Endodermal cell (in vitro differentiated cells): ENCODE measurements around the gene SLC25A23. TPM values are rescaled to one million over a fixed set of nuclear protein-coding genes. Genes with fewer than 3 reads are reported as not detected.

Experiments
- DNase-seq: peaks from one replicate; pipeline ENCODE4 v3.0.0-alpha.2; 2017
- H3K27ac ChIP-seq: 2 replicates; pipeline ENCODE4 v1.5.1; 2013; ENCODE audit warnings: mild to moderate bottlenecking, low read depth, low read length, moderate library complexity
- H3K27me3 ChIP-seq: 2 replicates; pipeline ENCODE4 v1.6.1; 2013; ENCODE audit warnings: mild to moderate bottlenecking, low read length, moderate library complexity; ENCODE audit not compliant: insufficient read depth, control insufficient read depth, poor library complexity, severe bottlenecking
- H3K36me3 ChIP-seq: 2 replicates; pipeline ENCODE4 v1.7.0; 2013; ENCODE audit warnings: mild to moderate bottlenecking, low read length, moderate library complexity; ENCODE audit not compliant: control insufficient read depth, insufficient read depth
- H3K4me1 ChIP-seq: one replicate; pipeline ENCODE4 v1.7.0; 2013; ENCODE audit warnings: low read length; ENCODE audit not compliant: control insufficient read depth, insufficient read depth
- H3K4me3 ChIP-seq: 2 replicates; pipeline ENCODE4 v1.5.1; 2013; ENCODE audit warnings: mild to moderate bottlenecking, low read length, moderate library complexity
- H3K9ac ChIP-seq: 2 replicates; pipeline ENCODE4 v1.6.1; 2013; ENCODE audit warnings: mild to moderate bottlenecking, low read length, moderate library complexity; ENCODE audit not compliant: poor library complexity, severe bottlenecking; ENCODE audit errors: extremely low read depth
- H3K9me3 ChIP-seq: 2 replicates; pipeline ENCODE4 v1.6.1; 2013; ENCODE audit warnings: mild to moderate bottlenecking, low read length, moderate library complexity; ENCODE audit not compliant: control insufficient read depth
- H3K27ac Mint-ChIP-seq: 2 replicates; pipeline ENCODE4 v1.8.0; 2020; ENCODE audit warnings: mixed read lengths
- H3K27me3 Mint-ChIP-seq: 2 replicates; pipeline ENCODE4 v1.8.0; 2021; ENCODE audit warnings: mild to moderate bottlenecking, mixed read lengths; ENCODE audit not compliant: insufficient read depth
- H3K36me3 Mint-ChIP-seq: 2 replicates; pipeline ENCODE4 v1.8.0; 2020; ENCODE audit warnings: low read depth, mixed read lengths
- H3K4me1 Mint-ChIP-seq: 2 replicates; pipeline ENCODE4 v1.8.0; 2020; ENCODE audit warnings: mixed read lengths
- H3K4me3 Mint-ChIP-seq: 2 replicates; pipeline ENCODE4 v1.8.0; 2020; ENCODE audit warnings: mild to moderate bottlenecking, moderate library complexity, mixed read lengths
- H3K9me3 Mint-ChIP-seq: 2 replicates; pipeline ENCODE4 v1.8.0; 2020; ENCODE audit warnings: mild to moderate bottlenecking, mixed read lengths
- CTCF ChIP-seq: fragments of 200-600 bp; sonication (generic); conservative IDR thresholded peaks from 2 replicates; pipeline ENCODE4 v1.5.0; 2021; ENCODE audit warnings: antibody characterized with exemption, mild to moderate bottlenecking
- WGBS, 2 experiments: methylation state at CpG; one replicate each; pipeline versions ENCODE4 v1.1.5 to v1.1.7; 2013; ENCODE audit warnings: missing lambda C conversion rate in 2 of 2, mixed read lengths in 1 of 2; ENCODE audit not compliant: insufficient coverage in 1 of 2, insufficient read length in 1 of 2; 5-methylcytosine and 5-hydroxymethylcytosine counted together
- total RNA-seq, 2 donors: library from RNA; stranded (reverse); fragmentation: NEBNext Ultra II Directional in 1 of 2; extraction: Animal tissue kit (Norgen Biotek cat#: 25700) in 1 of 2; gene quantifications; 2 replicates in 1 of 2; 3 replicates in 1 of 2; pipeline ENCODE4 v1.2.1, GENCODE V29; 2021

SLC25A23 gene
- total RNA-seq, 2 donors from 2014 or later = 34.9 to 39.5 TPM

DNA sequence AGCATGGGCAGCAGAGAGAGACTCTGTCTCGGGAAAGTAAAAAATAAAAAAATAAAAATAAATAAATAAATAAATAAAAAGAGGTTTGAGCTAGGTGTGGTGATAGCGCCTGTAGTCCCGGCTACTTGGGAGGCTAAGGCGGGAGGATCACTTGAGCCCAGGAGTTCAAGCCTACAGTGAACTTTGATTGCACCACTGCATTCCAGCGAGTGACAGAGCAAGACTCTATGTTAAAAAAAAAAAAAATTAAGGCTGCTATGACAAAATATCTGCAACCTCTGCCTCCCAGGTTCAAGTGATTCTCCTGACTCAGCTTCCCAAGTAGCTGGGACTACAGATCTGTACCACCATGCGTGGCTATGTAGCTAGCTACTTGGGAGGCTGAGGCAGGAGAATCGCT, 25.2 kb upstream of the SLC25A23 start:
- DNase-seq = no peak
- H3K4me1 ChIP-seq = no peaks in the 10 kb centered on the region
- H3K36me3 ChIP-seq = no peaks in the 10 kb centered on the region
- no peaks in the 10 kb centered on the region for H3K9me3 ChIP-seq
- H3K27ac ChIP-seq = no peak overlapping the region
- H3K9ac ChIP-seq = no peak overlapping the region
- Mint-ChIP-seq H3K4me3 (no peak overlapping the region), H3K9me3 (no peaks in the 10 kb centered on the region), H3K27me3 (peaks cover 11% of the 10 kb centered on the region), H3K36me3 (no peaks in the 10 kb centered on the region), H3K4me1 (no peaks in the 10 kb centered on the region), H3K27ac (no peak overlapping the region)
- H3K4me3 ChIP-seq = no peak overlapping the region
- H3K27me3 ChIP-seq = no peaks in the 10 kb centered on the region
- no peak for TF ChIP-seq CTCF
- WGBS, 2 experiments = 92 to 100% methylated on average over 5 to 6 of the region's 7 CpGs

DNA sequence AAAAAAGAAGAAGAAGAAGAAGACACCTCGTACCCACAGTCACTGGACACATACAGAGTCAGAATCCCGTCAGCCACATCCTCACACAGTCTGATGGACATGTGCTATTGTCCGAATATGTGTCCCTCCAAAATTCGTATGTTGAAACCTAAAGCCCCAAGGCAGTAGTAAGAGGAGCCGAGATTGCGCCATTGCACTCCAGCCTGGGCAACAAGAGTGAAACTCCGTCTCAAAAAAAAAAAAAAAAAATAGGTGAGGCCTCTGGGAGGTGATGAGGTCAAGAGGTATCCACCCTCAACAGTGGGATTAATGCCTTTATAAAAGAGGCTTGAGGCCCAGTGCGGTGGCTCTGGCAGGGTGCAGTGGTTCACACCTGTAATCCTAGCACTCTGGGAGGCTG, 24.6 kb upstream of the SLC25A23 start:
- 95 to 100% methylated on average over 5 to 8 of the region's 8 CpGs for WGBS, 2 experiments
- Histone ChIP-seq H3K4me3 (no peak overlapping the region), H3K27me3 (no peaks in the 10 kb centered on the region), H3K9me3 (no peaks in the 10 kb centered on the region), H3K27ac (no peak overlapping the region), H3K4me1 (no peaks in the 10 kb centered on the region), H3K9ac (no peak overlapping the region), H3K36me3 (no peaks in the 10 kb centered on the region)
- Mint-ChIP-seq H3K4me1 (no peaks in the 10 kb centered on the region), H3K36me3 (no peaks in the 10 kb centered on the region), H3K27me3 (peaks cover 10% of the 10 kb centered on the region), H3K9me3 (no peaks in the 10 kb centered on the region), H3K27ac (no peak overlapping the region), H3K4me3 (no peak overlapping the region)
- no peak for TF ChIP-seq CTCF
- no peak for DNase-seq

- no peak overlapping the region for H3K27ac Mint-ChIP-seq
Measured at GRCh38 chr19:6483235-6483634, 23.6 kb upstream of the SLC25A23 start.

More at GRCh38 chr19:6483235-6483634, 23.6 kb upstream of the SLC25A23 start:
- Histone ChIP-seq H3K9me3 (no peaks in the 10 kb centered on the region), H3K9ac (no peak overlapping the region), H3K36me3 (no peaks in the 10 kb centered on the region), H3K4me1 (no peaks in the 10 kb centered on the region), H3K27ac (no peak overlapping the region), H3K4me3 (no peak overlapping the region), H3K27me3 (no peaks in the 10 kb centered on the region)
- Mint-ChIP-seq H3K9me3 (no peaks in the 10 kb centered on the region), H3K27me3 (peaks cover 12% of the 10 kb centered on the region), H3K4me3 (no peak overlapping the region), H3K36me3 (no peaks in the 10 kb centered on the region), H3K4me1 (no peaks in the 10 kb centered on the region)
- no peak for DNase-seq
- WGBS, 2 experiments = 86 to 88% methylated on average over 3 of the region's 3 CpGs
- no peak for TF ChIP-seq CTCF
